Measurements from ENCODE around the gene GNAT1.
A peak's percentile ranks its signal among the peaks of the same experiment; 100 is the strongest.
"Not testable (repeated sequence)": the region's sequence is repeated elsewhere in the genome, so short reads cannot be mapped to it uniquely, and the experiment has no call there.

The GNAT1 gene

DNA sequence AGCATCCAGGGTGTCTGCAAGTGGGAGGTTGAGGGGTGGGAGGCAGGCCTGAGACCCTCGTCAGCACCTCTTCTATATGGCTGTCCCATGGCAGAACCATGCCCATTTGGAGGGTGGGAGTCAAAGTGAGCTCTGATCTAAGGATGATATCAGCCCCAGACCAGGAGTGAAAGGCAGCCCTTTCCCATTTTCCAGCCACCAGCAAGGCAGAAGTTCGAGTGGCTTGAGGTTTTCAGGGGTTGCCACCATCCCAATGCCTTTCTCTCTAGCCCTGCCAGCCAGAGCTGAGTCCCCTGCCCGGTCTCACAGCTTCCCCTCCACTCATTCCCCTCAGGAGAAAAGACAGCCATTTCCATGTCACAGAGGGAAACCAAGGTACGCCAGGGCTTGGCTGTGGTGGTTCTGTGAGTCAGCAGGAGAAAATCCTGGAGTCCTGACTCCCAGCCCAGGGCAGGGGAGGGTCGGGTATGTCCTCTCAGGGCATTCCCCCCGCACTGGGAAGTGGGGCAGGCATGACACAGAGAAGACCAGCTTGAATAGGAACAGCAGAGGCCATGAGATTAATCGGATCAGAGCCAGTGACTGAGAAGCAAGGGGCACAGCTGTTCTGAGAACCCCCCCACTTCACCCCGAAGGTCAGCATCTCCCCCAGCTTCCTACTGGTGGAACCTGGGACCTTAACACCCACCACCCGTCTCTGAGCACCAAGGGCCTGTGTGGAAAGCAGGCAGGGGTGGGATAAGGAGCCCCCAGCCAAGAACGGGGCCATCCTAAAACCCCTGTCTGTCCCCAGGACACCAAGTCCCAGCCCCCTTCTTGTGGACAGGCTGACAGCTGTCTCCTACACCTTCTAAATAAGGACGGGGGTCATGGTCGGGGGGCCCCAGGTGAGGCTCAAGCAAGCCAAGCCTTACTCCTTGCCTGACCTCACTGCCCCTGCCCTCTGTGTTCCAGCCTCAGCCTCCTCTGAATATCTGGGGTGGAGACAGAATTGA is 12.7 kb downstream of the GNAT1 start:
- DNase-seq (ENCODE audit: low spot score) = no peak

DNA sequence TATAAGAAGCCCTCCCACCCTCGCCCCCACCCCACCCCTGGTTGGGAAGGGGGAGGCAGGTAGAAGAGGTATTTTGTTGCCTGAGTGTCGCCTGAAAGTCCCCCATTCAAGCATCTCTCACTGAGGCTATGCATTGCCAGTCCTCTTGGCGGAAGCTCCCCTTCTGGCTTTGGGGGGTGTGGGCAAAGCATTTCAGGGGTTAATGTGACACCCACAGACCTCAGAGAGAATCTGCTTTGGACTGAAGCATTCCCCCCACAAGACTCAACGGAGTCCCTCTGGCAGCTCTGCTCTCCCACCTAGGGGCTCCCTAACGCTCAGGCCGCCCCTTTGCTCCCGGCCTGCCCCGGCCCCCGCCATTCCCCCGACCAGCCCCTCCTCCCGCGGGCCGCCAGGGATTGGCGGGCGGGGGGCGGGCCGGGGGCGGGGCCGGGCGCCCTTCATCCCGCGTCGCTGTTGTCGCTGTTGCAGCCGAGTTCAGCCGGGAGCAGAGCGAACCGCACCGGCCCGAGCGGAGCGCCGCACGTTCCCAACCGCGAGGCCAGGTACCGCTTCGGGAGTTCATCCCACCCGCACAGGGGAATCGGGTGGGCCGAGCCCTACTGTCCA is 13.5 kb downstream of the GNAT1 start, which contains the start of gene SLC38A3:
TSS of gene SLC38A3 (plus strand) at position 468 of the 609 bp plus-strand sequence. CDS start 8,929 bp downstream, outside the sequence.
- DNase-seq (ENCODE audit: low spot score) = no peak

DNA sequence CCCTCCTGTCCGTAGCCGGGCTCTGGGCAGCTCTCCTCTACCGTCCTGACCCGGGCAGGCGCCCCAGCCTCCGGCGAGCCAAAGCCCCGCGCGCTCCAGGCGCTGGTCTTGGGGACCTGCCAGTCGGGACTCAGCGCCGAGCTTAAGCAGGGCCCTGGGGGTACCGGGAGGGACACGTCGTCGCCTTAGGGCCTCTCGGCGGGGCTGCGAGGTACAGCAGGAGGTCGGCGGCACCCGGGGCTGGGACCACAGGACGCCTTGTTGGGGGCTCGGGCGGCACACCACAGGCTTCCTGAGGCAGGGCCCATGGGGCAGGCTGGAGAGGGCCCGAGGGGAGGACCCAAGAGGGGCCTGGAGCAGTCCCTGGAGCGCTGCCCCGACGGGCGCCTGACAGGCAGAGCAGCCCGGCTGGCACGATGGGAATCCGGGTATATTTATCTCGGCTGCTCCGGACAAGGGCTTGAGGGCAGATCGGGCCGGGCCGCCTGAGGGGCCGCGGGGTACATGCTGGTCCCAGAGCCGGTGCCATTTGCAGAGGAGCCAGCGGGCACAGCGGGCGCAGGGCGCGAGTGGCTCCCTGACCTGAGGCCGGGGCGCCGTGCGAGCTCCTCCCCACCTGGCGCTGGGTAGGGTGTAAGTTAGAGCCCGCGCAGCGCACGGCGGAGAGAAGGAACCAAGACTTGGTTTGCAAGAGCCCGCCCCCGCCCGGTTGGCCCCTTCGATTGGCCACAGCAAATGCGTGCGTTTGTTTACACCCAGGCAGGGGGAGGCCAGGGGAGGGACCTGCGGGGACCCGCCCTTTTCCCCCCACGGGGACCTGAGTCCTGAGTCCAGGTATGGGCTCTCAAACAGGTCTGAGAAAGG is 14.2 kb downstream of the GNAT1 start:
- DNase-seq (ENCODE audit: low spot score) = peak; percentile 9

DNA sequence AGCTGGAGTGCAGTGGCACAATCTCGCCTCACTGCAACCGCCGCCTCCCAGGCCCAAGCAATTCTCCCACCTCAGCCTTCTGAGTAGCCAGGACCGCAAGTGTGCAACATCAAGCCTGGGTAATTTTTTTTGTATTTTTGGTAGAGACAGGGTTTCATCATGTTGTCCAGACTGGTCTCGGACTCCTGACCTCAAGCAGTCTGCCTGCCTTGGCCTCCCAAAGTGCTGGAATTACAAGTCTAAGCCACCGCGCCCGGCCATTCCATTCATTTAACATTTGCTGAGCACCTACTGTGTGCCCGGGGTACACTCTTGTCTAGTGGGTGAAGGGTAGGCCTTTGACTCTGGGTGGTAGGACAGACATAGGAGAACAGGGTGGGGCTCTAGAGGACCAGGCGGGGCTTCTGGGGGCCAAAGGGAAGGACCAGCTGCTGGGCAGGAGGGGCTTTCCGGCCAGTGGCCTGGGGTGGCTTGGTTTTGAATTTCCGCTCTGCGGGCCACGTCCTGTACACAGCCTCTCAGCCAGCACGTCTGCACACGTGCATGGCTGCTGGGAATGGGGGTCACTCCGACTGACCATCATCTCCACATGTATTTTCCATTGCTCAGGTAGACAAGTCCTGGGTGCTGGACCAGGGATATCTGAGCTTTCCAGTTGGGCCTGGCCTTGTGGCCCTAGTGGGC is 16.1 kb downstream of the GNAT1 start:
- DNase-seq (ENCODE audit: low spot score) = no peak

DNA sequence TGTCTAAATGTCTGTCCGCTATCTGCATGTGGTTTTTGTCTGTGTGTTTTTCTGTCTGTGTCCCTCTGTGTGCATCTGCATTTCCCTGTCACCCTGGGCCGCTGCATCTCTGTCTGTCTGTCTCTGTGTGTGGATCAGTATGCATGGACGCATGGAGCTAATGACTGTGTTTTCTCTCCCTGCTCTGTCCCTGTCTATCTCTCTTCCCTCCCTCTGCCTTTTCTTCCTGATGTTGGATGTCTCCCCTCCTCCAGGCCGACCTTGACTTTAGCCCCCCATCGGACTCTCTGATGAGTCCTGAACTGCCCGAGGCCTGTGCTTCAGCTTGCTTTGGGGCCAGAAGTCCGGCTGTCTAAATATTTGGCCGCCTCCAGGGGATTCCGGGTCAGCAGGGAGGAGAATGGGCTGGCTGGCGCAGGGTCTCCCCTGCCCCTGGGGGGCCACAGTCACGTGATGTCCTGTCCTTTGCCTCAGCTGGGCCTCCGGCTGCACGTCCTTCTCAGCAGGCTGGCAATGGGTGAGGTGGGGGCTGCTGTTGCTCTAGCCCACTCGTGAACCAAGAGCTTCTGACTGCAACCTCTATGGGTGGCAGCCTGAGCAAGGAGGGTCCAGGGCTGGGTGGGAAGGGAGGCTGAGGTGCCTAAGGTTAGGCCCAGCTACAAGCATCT is 17.4 kb downstream of the GNAT1 start:
- no peak for DNase-seq (ENCODE audit: low spot score)

- DNase-seq (ENCODE audit: low spot score) = no peak
Measured at GRCh38 chr3:50210176-50210509, 18.7 kb downstream of the GNAT1 start.

- no peak for DNase-seq (ENCODE audit: low spot score)
Measured at GRCh38 chr3:50210510-50211367, 19.3 kb downstream of the GNAT1 start.

- DNase-seq (ENCODE audit: low spot score) = not testable (repeated sequence)
Measured at GRCh38 chr3:50211368-50211717, 19.9 kb downstream of the GNAT1 start.

DNA sequence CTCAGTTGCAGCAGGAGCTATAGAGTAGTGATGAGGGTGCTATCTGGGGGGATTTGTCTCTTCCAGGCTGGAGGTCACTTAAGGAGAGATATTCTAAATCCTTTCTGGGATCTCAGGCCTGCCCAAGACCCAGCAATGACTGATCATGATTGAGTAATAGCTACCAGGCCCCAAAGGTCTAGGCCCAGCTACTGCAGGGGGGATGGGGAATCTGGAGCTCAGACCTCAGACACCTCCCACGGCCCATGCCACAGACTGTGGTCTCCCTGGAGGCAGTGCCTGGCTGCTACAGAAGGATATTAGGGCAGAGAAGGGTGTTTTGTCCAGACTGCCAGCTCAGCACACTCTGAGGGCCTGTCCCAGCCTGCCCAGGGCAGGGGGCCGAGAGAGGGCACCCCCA is 20.5 kb downstream of the GNAT1 start:
- DNase-seq (ENCODE audit: low spot score) = peak; percentile 17

DNA sequence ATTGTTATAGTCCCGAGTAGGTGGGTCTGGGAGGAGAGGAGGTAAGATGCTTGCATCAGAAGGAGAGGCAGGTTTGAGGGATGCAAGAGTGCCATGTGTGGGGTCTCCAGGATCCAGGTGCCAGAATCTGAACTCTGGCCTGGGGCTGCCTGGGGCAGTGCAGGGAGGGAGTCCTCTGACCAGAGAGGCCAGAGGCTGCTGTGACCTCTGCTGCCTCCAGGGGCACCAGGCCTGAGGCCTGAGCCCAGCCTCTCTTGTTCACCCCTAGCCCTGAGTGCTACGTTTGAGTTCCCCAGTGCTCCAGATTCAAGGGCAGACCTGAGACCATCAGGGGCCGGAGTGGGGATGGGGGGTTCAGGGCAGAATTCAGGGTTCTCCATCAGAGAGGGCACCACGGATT is 21.1 kb downstream of the GNAT1 start:
- no peak for DNase-seq (ENCODE audit: low spot score)

DNA sequence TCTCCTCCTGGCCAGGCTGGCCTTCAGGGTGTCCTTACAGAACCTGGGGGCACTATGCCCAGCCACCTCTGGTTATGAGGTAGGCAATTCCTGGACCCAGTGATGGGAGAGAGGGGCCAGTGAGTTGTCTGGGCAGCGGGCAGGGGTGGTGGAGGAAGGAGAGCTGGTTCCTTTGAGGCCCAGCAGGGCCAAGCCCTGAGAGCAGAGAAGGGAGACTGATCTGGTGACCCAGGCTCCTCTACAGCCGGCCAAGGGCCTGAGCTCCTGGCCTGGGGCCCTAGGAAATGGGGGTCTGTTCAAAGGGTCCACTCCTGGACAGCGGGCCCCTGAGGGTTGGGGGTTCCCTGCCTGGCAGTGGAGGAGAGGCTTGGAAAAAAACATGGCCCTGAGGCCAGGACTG is 21.6 kb downstream of the GNAT1 start:
- DNase-seq (ENCODE audit: low spot score) = no peak

GRCh38 chr3:50213373-50213772 is 22.0 kb downstream of the GNAT1 start:
- no peak for DNase-seq (ENCODE audit: low spot score)

- no peak for DNase-seq (ENCODE audit: low spot score)
Measured at GRCh38 chr3:50214824-50215223, 23.4 kb downstream of the GNAT1 start.

- no peak for DNase-seq (ENCODE audit: low spot score)
Measured at GRCh38 chr3:50215529-50215928, 24.1 kb downstream of the GNAT1 start.

DNA sequence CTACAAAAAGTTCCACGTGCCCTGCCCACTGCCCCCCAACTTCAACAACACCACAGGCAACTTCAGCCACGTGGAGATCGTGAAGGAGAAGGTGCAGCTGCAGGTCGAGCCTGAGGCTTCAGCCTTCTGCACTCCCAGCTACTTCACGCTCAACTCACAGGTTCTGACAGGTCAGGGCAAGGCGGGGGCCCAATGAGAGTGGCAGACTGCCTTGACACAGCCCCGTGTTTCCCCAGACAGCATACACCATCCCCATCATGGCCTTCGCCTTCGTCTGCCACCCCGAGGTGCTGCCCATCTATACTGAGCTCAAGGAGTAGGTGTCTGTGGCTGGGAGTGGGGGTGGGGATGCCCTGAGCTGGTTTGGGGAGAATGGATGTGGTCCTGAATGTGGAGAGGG is 26.3 kb downstream of the GNAT1 start:
- no peak for DNase-seq (ENCODE audit: low spot score)

- no peak for DNase-seq (ENCODE audit: low spot score)
Measured at GRCh38 chr3:50218448-50218847, 27.0 kb downstream of the GNAT1 start.

GRCh38 chr3:50219285-50219684 is 27.9 kb downstream of the GNAT1 start:
- no peak for DNase-seq (ENCODE audit: low spot score)

- DNase-seq (ENCODE audit: low spot score) = no peak
Measured at GRCh38 chr3:50220109-50220508, 28.7 kb downstream of the GNAT1 start.

DNA sequence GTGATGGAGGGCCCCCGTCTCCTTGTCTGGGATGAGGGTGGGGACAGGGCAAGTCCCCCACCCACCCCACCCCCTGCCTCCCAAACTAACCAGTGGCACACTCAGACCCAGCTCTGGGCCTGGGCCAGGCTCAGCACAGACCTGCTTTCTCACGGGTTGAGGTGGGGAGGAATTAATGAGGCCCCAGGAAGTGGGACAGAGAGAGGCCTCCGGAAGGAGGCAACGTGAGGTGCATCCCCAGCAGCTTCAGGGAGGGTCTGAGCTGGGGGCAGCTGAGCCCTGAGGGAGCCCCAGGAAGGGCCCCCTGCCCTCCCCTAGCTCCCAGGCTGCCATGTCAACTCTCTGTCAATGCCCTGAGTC is 29.6 kb downstream of the GNAT1 start:
- no peak for DNase-seq (ENCODE audit: low spot score)

GRCh38 chr3:50221411-50222168 is 30.2 kb downstream of the GNAT1 start:
- no peak for DNase-seq (ENCODE audit: low spot score)

Data from activated CD4-positive, alpha-beta T cell treated with anti-CD3 and anti-CD28 coated beads, Interleukin-2, Interleukin-4, amounts not matched to agents 100 ng/mL and 50 ng/mL, durations not matched to agents 16 hours and 8 hours (primary cell).